Activated CD8-positive, alpha-beta memory T cell treated with anti-CD3 and anti-CD28 coated beads for 36 hours (primary cell): ENCODE results near the gene INTS3. TPM values are rescaled to one million over a fixed set of nuclear protein-coding genes. Genes with fewer than 3 reads are reported as not detected.
"Not testable (repeated sequence)": the region's sequence is repeated elsewhere in the genome, so short reads cannot be mapped to it uniquely, and the experiment has no call there.

Experiments used
- CTCF ChIA-PET: fragments of 350-600 bp; sonication (Branson Sonifier 250); formaldehyde crosslinking; loops from one replicate; lab custom pipeline; 2021; ENCODE audit warnings: antibody characterized with exemption; lab: Charles Lee
- POLR2A ChIA-PET: fragments of 350-600 bp; sonication (Branson Sonifier 250); formaldehyde crosslinking; loops from one replicate; lab custom pipeline; 2021; ENCODE audit warnings: antibody characterized with exemption; lab: Charles Lee
- total RNA-seq, 2 experiments: library from RNA; stranded (reverse); gene quantifications; one replicate each; pipeline ENCODE4 v1.2.3, GENCODE V29; 2021

The INTS3 gene
- total RNA-seq, 2 experiments from 2014 or later: 54.9 to 55.3 TPM

GRCh38 chr1:153746174-153746573 lies 18.3 kb downstream of the INTS3 start:
- ChIA-PET POLR2A (interaction anchor here (0.6 kb wide), 1 partner anchor 15 kb away, joined by 6 read pairs; no protein-coding TSS in a partner anchor), CTCF (interaction anchor here (0.7 to 1.4 kb wide), 2 partner anchors 68 to 461 kb away, joined by 3 read pairs; no protein-coding TSS in a partner anchor)

- CTCF ChIA-PET: interaction anchor here (0.6 to 2.6 kb wide), 4 partner anchors 13 to 145 kb away, joined by 3 to 10 read pairs (median 3); partner anchors contain the start of gene NPR1
- POLR2A ChIA-PET: no interaction called here
These were observed 21.1 kb downstream of the INTS3 start for GRCh38 chr1:153748903-153749302.

- CTCF ChIA-PET: interaction anchor here (0.6 to 2.6 kb wide), 3 partner anchors 72 to 1753 kb away, joined by 3 to 10 read pairs (median 4); partner anchors contain the start of gene NPR1
- POLR2A ChIA-PET: no interaction called here
These were observed 21.7 kb downstream of the INTS3 start for GRCh38 chr1:153749408-153750005.

- ChIA-PET CTCF (interaction anchor here (0.6 to 2.6 kb wide), 4 partner anchors 73 to 1754 kb away, joined by 3 to 10 read pairs (median 4); partner anchors contain the start of gene NPR1), POLR2A (no interaction called here)
These were observed 22.5 kb downstream of the INTS3 start for GRCh38 chr1:153750026-153750995.

- CTCF ChIA-PET: no interaction called here
- POLR2A ChIA-PET: no interaction called here
These were observed 24.2 kb downstream of the INTS3 start for GRCh38 chr1:153752072-153752471.

- ChIA-PET CTCF (no interaction called here), POLR2A (no interaction called here)
These were observed 24.8 kb downstream of the INTS3 start for GRCh38 chr1:153752571-153753195.

GRCh38 chr1:153754266-153754665 lies 26.4 kb downstream of the INTS3 start:
- ChIA-PET POLR2A (no interaction called here), CTCF (no interaction called here)

GRCh38 chr1:153760440-153760839 lies 32.6 kb downstream of the INTS3 start:
- POLR2A ChIA-PET: no interaction called here
- CTCF ChIA-PET: no interaction called here

GRCh38 chr1:153763365-153764225 lies 35.7 kb downstream of the INTS3 start:
- CTCF ChIA-PET: interaction anchor here (1.0 kb wide), 2 partner anchors 85 to 133 kb away, joined by 3 to 4 read pairs; partner anchors contain the start of gene NPR1

GRCh38 chr1:153764310-153764709 lies 36.5 kb downstream of the INTS3 start:
- ChIA-PET POLR2A (no interaction called here), CTCF (no interaction called here)

More at GRCh38 chr1:153763365-153764225, 35.7 kb downstream of the INTS3 start:
- POLR2A ChIA-PET: no interaction called here

GRCh38 chr1:153766663-153767062 lies 38.8 kb downstream of the INTS3 start:
- POLR2A ChIA-PET: not testable (repeated sequence)
- CTCF ChIA-PET: interaction anchor here (0.7 kb wide), 1 partner anchor 256 kb away, joined by 7 read pairs; no protein-coding TSS in a partner anchor

GRCh38 chr1:153767519-153767918 lies 39.7 kb downstream of the INTS3 start:
- ChIA-PET CTCF (no interaction called here), POLR2A (no interaction called here)

- POLR2A ChIA-PET: no interaction called here
- CTCF ChIA-PET: interaction anchor here (0.5 kb wide), 1 partner anchor 35 kb away, joined by 3 read pairs; no protein-coding TSS in a partner anchor
These were observed 40.7 kb downstream of the INTS3 start for GRCh38 chr1:153768316-153769181.

GRCh38 chr1:153769221-153769620 lies 41.4 kb downstream of the INTS3 start:
- POLR2A ChIA-PET: no interaction called here
- CTCF ChIA-PET: interaction anchor here (0.5 kb wide), 1 partner anchor 36 kb away, joined by 3 read pairs; no protein-coding TSS in a partner anchor

- ChIA-PET POLR2A (no interaction called here), CTCF (no interaction called here)
These were observed 42.9 kb downstream of the INTS3 start for GRCh38 chr1:153770797-153771196.

GRCh38 chr1:153771261-153771660 lies 43.4 kb downstream of the INTS3 start:
- ChIA-PET CTCF (no interaction called here), POLR2A (no interaction called here)

- POLR2A ChIA-PET: interaction anchor here (0.6 kb wide), 1 partner anchor 11 kb away, joined by 7 read pairs; no protein-coding TSS in a partner anchor
- CTCF ChIA-PET: interaction anchor here (1.1 kb wide), 1 partner anchor 10 kb away, joined by 4 read pairs; no protein-coding TSS in a partner anchor
These were observed 44.2 kb downstream of the INTS3 start for GRCh38 chr1:153771841-153772593.
